Measurements from ENCODE around the gene RNF113B.

Gene RNF113B

GRCh38 chr13:98141091-98141490, 36.0 kb downstream of the RNF113B start:
- DNase-seq (ENCODE audit: low spot score) = no peak

GRCh38 chr13:98134901-98135300, 42.2 kb downstream of the RNF113B start:
- DNase-seq (ENCODE audit: low spot score) = no peak

GRCh38 chr13:98133946-98134345, 43.1 kb downstream of the RNF113B start:
- DNase-seq (ENCODE audit: low spot score) = no peak

GRCh38 chr13:98129059-98129746, 47.9 kb downstream of the RNF113B start:
- DNase-seq (ENCODE audit: low spot score) = no peak

Measured in COLO829 (cell line).